ENCODE results near the gene UBE2O. TPM values are rescaled to one million over a fixed set of nuclear protein-coding genes. Genes with fewer than 3 reads are reported as not detected.

The UBE2O gene
- total and polyA plus RNA-seq, 2 donors from 2014 or later: 5.5 to 21.3 TPM

- no peak overlapping the region for H3K9ac ChIP-seq (ENCODE audit: low read length in 3 of 3)
- no peaks in the 10 kb centered on the region for H3K9me3 ChIP-seq (ENCODE audit: control insufficient read depth in 2 of 3, insufficient read depth in 1 of 3, low read length in 3 of 3)
- FAIRE-seq (no peak), DNase-seq (peak in 1 of 5 donors; percentile 47)
- H3K4me3 ChIP-seq (ENCODE audit: low read length in 3 of 3): no peak overlapping the region
- H3K27me3 ChIP-seq (ENCODE audit: control insufficient read depth, insufficient read depth, low read length): no peaks in the 10 kb centered on the region
- no peak overlapping the region for H3K27ac ChIP-seq (ENCODE audit: low read depth in 2 of 2, low read length in 2 of 2)
- TF ChIP-seq CTCF (IDR thresholded peaks at IDR 0.05; ENCODE audit: borderline replicate concordance, extremely low read depth, insufficient read depth): no peak
- peaks cover 0 to 16% (median 11%) of the 10 kb centered on the region in 3 donors for H3K36me3 ChIP-seq (ENCODE audit: control insufficient read depth in 2 of 3, insufficient read depth in 3 of 3, low read length in 3 of 3)
- H3K4me1 ChIP-seq (ENCODE audit: control insufficient read depth in 2 of 3, insufficient read depth in 2 of 3, low read depth in 1 of 3, low read length in 3 of 3): no peaks in the 10 kb centered on the region
- intact Hi-C loops (cut with DNase I): no loop called here
These were observed 47.4 kb downstream of the UBE2O start for GRCh38 chr17:76405607-76405966.

GRCh38 chr17:76404976-76405563 lies 47.9 kb downstream of the UBE2O start:
- peak in 2 of 5 donors; percentile 30 to 88 for DNase-seq

GRCh38 chr17:76404256-76404655 lies 48.7 kb downstream of the UBE2O start:
- Histone ChIP-seq H3K9ac (ENCODE audit: low read length in 3 of 3) (no peak overlapping the region), H3K4me3 (ENCODE audit: low read length in 3 of 3) (no peak overlapping the region), H3K36me3 (ENCODE audit: control insufficient read depth in 2 of 3, insufficient read depth in 3 of 3, low read length in 3 of 3) (peaks cover 2 to 28% (median 17%) of the 10 kb centered on the region in 3 donors), H3K9me3 (ENCODE audit: control insufficient read depth in 2 of 3, insufficient read depth in 1 of 3, low read length in 3 of 3) (no peaks in the 10 kb centered on the region), H3K4me1 (ENCODE audit: control insufficient read depth in 2 of 3, insufficient read depth in 2 of 3, low read depth in 1 of 3, low read length in 3 of 3) (no peaks in the 10 kb centered on the region), H3K27ac (ENCODE audit: low read depth in 2 of 2, low read length in 2 of 2) (no peak overlapping the region), H3K27me3 (ENCODE audit: control insufficient read depth, insufficient read depth, low read length) (no peaks in the 10 kb centered on the region)
- no peak for TF ChIP-seq CTCF (IDR thresholded peaks at IDR 0.05; ENCODE audit: borderline replicate concordance, extremely low read depth, insufficient read depth)
- intact Hi-C loops (cut with DNase I): no loop called here
- FAIRE-seq: no peak
- DNase-seq: peak in 1 of 5 donors; percentile 10

More at GRCh38 chr17:76404976-76405563, 47.9 kb downstream of the UBE2O start:
- no peaks in the 10 kb centered on the region for H3K9me3 ChIP-seq (ENCODE audit: control insufficient read depth in 2 of 3, insufficient read depth in 1 of 3, low read length in 3 of 3)
- intact Hi-C loops (cut with DNase I): no loop called here
- no peak overlapping the region for H3K9ac ChIP-seq (ENCODE audit: low read length in 3 of 3)
- H3K36me3 ChIP-seq (ENCODE audit: control insufficient read depth in 2 of 3, insufficient read depth in 3 of 3, low read length in 3 of 3): peaks cover 0 to 21% (median 11%) of the 10 kb centered on the region in 3 donors
- no peak overlapping the region for H3K27ac ChIP-seq (ENCODE audit: low read depth in 2 of 2, low read length in 2 of 2)
- no peaks in the 10 kb centered on the region for H3K27me3 ChIP-seq (ENCODE audit: control insufficient read depth, insufficient read depth, low read length)
- FAIRE-seq: no peak
- no peak for TF ChIP-seq CTCF (IDR thresholded peaks at IDR 0.05; ENCODE audit: borderline replicate concordance, extremely low read depth, insufficient read depth)
- no peak overlapping the region for H3K4me3 ChIP-seq (ENCODE audit: low read length in 3 of 3)
- H3K4me1 ChIP-seq (ENCODE audit: control insufficient read depth in 2 of 3, insufficient read depth in 2 of 3, low read depth in 1 of 3, low read length in 3 of 3): no peaks in the 10 kb centered on the region

- DNase-seq (peak in 1 of 5 donors; percentile 36), FAIRE-seq (no peak)
- H3K4me3 ChIP-seq (ENCODE audit: low read length in 3 of 3): no peak overlapping the region
- no peaks in the 10 kb centered on the region for H3K4me1 ChIP-seq (ENCODE audit: control insufficient read depth in 2 of 3, insufficient read depth in 2 of 3, low read depth in 1 of 3, low read length in 3 of 3)
- intact Hi-C loops (cut with DNase I): no loop called here
- H3K27ac ChIP-seq (ENCODE audit: low read depth in 2 of 2, low read length in 2 of 2): no peak overlapping the region
- no peak for TF ChIP-seq CTCF (IDR thresholded peaks at IDR 0.05; ENCODE audit: borderline replicate concordance, extremely low read depth, insufficient read depth)
- no peak overlapping the region for H3K9ac ChIP-seq (ENCODE audit: low read length in 3 of 3)
- no peaks in the 10 kb centered on the region for H3K27me3 ChIP-seq (ENCODE audit: control insufficient read depth, insufficient read depth, low read length)
- H3K36me3 ChIP-seq (ENCODE audit: control insufficient read depth in 2 of 3, insufficient read depth in 3 of 3, low read length in 3 of 3): peaks cover 2 to 37% (median 26%) of the 10 kb centered on the region in 3 donors
- no peaks in the 10 kb centered on the region for H3K9me3 ChIP-seq (ENCODE audit: control insufficient read depth in 2 of 3, insufficient read depth in 1 of 3, low read length in 3 of 3)
These were observed 50.2 kb downstream of the UBE2O start for GRCh38 chr17:76402711-76403110.

All from kidney (tissue), 14 donors.